H9 (cell line): ENCODE data around the gene SYCE3. TPM values are rescaled to one million over a fixed set of nuclear protein-coding genes. Genes with fewer than 3 reads are reported as not detected.

ENCODE experiments used
- DNase-seq: peaks from one replicate; pipeline ENCODE4 v3.0.0-alpha.2; 2017
- H2AFZ ChIP-seq: one replicate; pipeline ENCODE4 v1.6.1; 2013; ENCODE audit warnings: mild to moderate bottlenecking, low read length, control low read depth, moderate library complexity
- H2AK5ac ChIP-seq: 2 replicates; pipeline ENCODE4 v1.6.1; 2013; ENCODE audit warnings: low read length, control low read depth, mixed read lengths; ENCODE audit not compliant: insufficient read length
- H2BK120ac ChIP-seq: one replicate; pipeline ENCODE4 v1.6.1; 2013; ENCODE audit warnings: low read depth, mild to moderate bottlenecking, low read length, control low read depth, inconsistent platforms; ENCODE audit not compliant: poor library complexity, severe bottlenecking
- H2BK12ac ChIP-seq: 2 replicates; pipeline ENCODE4 v1.6.1; 2013; ENCODE audit warnings: low read length, control low read depth, mixed read lengths, low read depth; ENCODE audit not compliant: insufficient read length
- H2BK15ac ChIP-seq: 2 replicates; pipeline ENCODE4 v1.6.1; 2013; ENCODE audit warnings: low read depth, low read length, control low read depth
- H2BK20ac ChIP-seq: one replicate; pipeline ENCODE4 v1.6.1; 2013; ENCODE audit warnings: low read depth, mild to moderate bottlenecking, low read length, control low read depth, inconsistent platforms; ENCODE audit not compliant: poor library complexity, severe bottlenecking
- H2BK5ac ChIP-seq: 2 replicates; pipeline ENCODE4 v1.6.1; 2013; ENCODE audit warnings: low read length, control low read depth, mixed read lengths; ENCODE audit not compliant: insufficient read length
- H3K14ac ChIP-seq: 2 replicates; pipeline ENCODE4 v1.6.1; 2013; ENCODE audit warnings: low read length, control low read depth; ENCODE audit not compliant: insufficient read depth
- H3K18ac ChIP-seq: 2 replicates; pipeline ENCODE4 v1.6.1; 2013; ENCODE audit warnings: low read depth, mild to moderate bottlenecking, mixed read lengths, low read length, control low read depth; ENCODE audit not compliant: insufficient read length
- H3K23ac ChIP-seq: 2 replicates; pipeline ENCODE4 v1.6.1; 2013; ENCODE audit warnings: low read length, control low read depth, mixed read lengths, low read depth; ENCODE audit not compliant: insufficient read length
- H3K23me2 ChIP-seq: 2 replicates; pipeline ENCODE4 v1.6.1; 2013; ENCODE audit warnings: low read depth, mild to moderate bottlenecking, mixed read lengths, low read length, control low read depth; ENCODE audit not compliant: insufficient read length, poor library complexity, severe bottlenecking
- H3K27ac ChIP-seq: 2 replicates; pipeline ENCODE4 v1.5.1; 2013; ENCODE audit warnings: low read length, control low read depth, mixed read lengths, low read depth; ENCODE audit not compliant: insufficient read length
- H3K27me3 ChIP-seq: 2 replicates; pipeline ENCODE4 v1.6.1; 2013; ENCODE audit warnings: low read length, control low read depth, inconsistent platforms; ENCODE audit not compliant: insufficient read depth
- H3K4ac ChIP-seq: 2 replicates; pipeline ENCODE4 v1.6.1; 2013; ENCODE audit warnings: low read depth, mild to moderate bottlenecking, control low read depth, inconsistent platforms, low read length, moderate library complexity
- H3K4me1 ChIP-seq: 2 replicates; pipeline ENCODE4 v1.6.1; 2013; ENCODE audit warnings: low read length, control low read depth, inconsistent platforms; ENCODE audit not compliant: insufficient read depth
- H3K4me2 ChIP-seq: 2 replicates; pipeline ENCODE4 v1.6.1; 2013; ENCODE audit warnings: low read length, control low read depth, mixed read lengths; ENCODE audit not compliant: insufficient read length, insufficient read depth
- H3K56ac ChIP-seq: 2 replicates; pipeline ENCODE4 v1.6.1; 2013; ENCODE audit warnings: low read depth, mild to moderate bottlenecking, mixed read lengths, low read length, control low read depth; ENCODE audit not compliant: insufficient read length
- H3K79me1 ChIP-seq: 2 replicates; pipeline ENCODE4 v1.6.1; 2013; ENCODE audit warnings: low read depth, mild to moderate bottlenecking, moderate library complexity, low read length, control low read depth, inconsistent platforms; ENCODE audit not compliant: insufficient read depth, poor library complexity, severe bottlenecking
- H3K79me2 ChIP-seq: 2 replicates; pipeline ENCODE4 v1.6.1; 2013; ENCODE audit warnings: low read length, control low read depth, inconsistent platforms; ENCODE audit not compliant: insufficient read depth
- H3K9ac ChIP-seq: 2 replicates; pipeline ENCODE4 v1.6.1; 2013; ENCODE audit warnings: low read length, control low read depth, mixed read lengths; ENCODE audit not compliant: insufficient read length; ENCODE audit errors: extremely low read depth
- H3K9me3 ChIP-seq: one replicate; pipeline ENCODE4 v1.6.1; 2013; ENCODE audit warnings: low read depth, low read length, inconsistent platforms; ENCODE audit not compliant: control insufficient read depth
- H3T11ph ChIP-seq: one replicate; pipeline ENCODE4 v1.6.1; 2013; ENCODE audit warnings: mild to moderate bottlenecking, low read length, control low read depth, inconsistent platforms
- H4K20me1 ChIP-seq: one replicate; pipeline ENCODE4 v1.6.1; 2013; ENCODE audit not compliant: control insufficient read depth, insufficient read length, insufficient read depth
- H4K5ac ChIP-seq: 2 replicates; pipeline ENCODE4 v1.6.1; 2013; ENCODE audit warnings: low read depth, mild to moderate bottlenecking, mixed read lengths, low read length, control low read depth; ENCODE audit not compliant: insufficient read length
- H4K8ac ChIP-seq: replicated peaks from 2 replicates; pipeline ENCODE4 v1.6.1; 2013; ENCODE audit warnings: low read length, control low read depth, mixed read lengths, low read depth; ENCODE audit not compliant: insufficient read length
- H4K91ac ChIP-seq: 2 replicates; pipeline ENCODE4 v1.6.1; 2013; ENCODE audit warnings: low read depth, mild to moderate bottlenecking, moderate library complexity, mixed read lengths, low read length, control low read depth; ENCODE audit not compliant: insufficient read length
- H3K27ac Mint-ChIP-seq, 3 experiments: 2 replicates in 2 of 3; 3 replicates in 1 of 3; pipeline ENCODE4 v1.8.0; 2020 to 2021; ENCODE audit warnings: mixed read lengths in 3 of 3, mild to moderate bottlenecking in 1 of 3, moderate library complexity in 1 of 3
- H3K27me3 Mint-ChIP-seq: 2 replicates; pipeline ENCODE4 v1.8.0; 2021; ENCODE audit warnings: low read depth, mild to moderate bottlenecking, moderate library complexity, mixed read lengths
- H3K36me3 Mint-ChIP-seq, 3 experiments: 2 replicates in 2 of 3; 3 replicates in 1 of 3; pipeline ENCODE4 v1.8.0; 2020 to 2021; ENCODE audit warnings: low read depth in 3 of 3, mixed read lengths in 3 of 3; ENCODE audit not compliant: insufficient read depth in 1 of 3
- H3K4me1 Mint-ChIP-seq, 2 experiments: 2 replicates each; pipeline ENCODE4 v1.8.0; 2020; ENCODE audit warnings: mixed read lengths in 2 of 2
- H3K4me3 Mint-ChIP-seq, 2 experiments: 2 replicates in 1 of 2; 3 replicates in 1 of 2; pipeline ENCODE4 v1.8.0; 2020 to 2021; ENCODE audit warnings: mild to moderate bottlenecking in 2 of 2, mixed read lengths in 2 of 2, moderate library complexity in 1 of 2
- H3K9me3 Mint-ChIP-seq, 2 experiments: 2 replicates in 1 of 2; 3 replicates in 1 of 2; pipeline ENCODE4 v1.8.0; 2020; ENCODE audit warnings: mild to moderate bottlenecking in 2 of 2, mixed read lengths in 2 of 2, moderate library complexity in 1 of 2
- CTCF ChIP-seq: fragments of 200-600 bp; sonication (generic); conservative IDR thresholded peaks from 3 replicates; pipeline ENCODE4 v1.8.0; 2021; ENCODE audit warnings: antibody characterized with exemption, mild to moderate bottlenecking
- WGBS: extraction: QIAGEN DNeasy Blood & Tissue Kit; methylation state at CpG from one replicate; pipeline ENCODE4 v1.1.7; 2013; ENCODE audit warnings: missing lambda C conversion rate, low lambda C conversion rate, mixed read lengths; ENCODE audit not compliant: insufficient read length; ENCODE audit errors: extremely low coverage; 5-methylcytosine and 5-hydroxymethylcytosine counted together
- total RNA-seq: library from RNA; stranded (reverse); gene quantifications from 2 replicates; pipeline ENCODE4 v1.2.1, GENCODE V29; 2021

SYCE3 gene
- total RNA-seq, 1 experiment from 2014 or later, result 0.85 TPM

GRCh38 chr22:50581950-50582492 lies 19.3 kb upstream of the SYCE3 start:
- Histone ChIP-seq H3K56ac (no peak overlapping the region), H2BK15ac (no peak overlapping the region), H4K91ac (no peak overlapping the region), H3K18ac (no peak overlapping the region), H2BK12ac (no peak overlapping the region), H2AFZ (no peak overlapping the region), H3K23me2 (no peaks in the 10 kb centered on the region), H3K4me1 (peaks cover 2% of the 10 kb centered on the region; the same call in 1 of the 2 replicates), H2BK20ac (no peak overlapping the region), H3K27me3 (no peaks in the 10 kb centered on the region), H2BK5ac (no peak overlapping the region), H3K9me3 (no peaks in the 10 kb centered on the region), H3K4ac (no peak overlapping the region), H4K20me1 (no peaks in the 10 kb centered on the region), H3K27ac (no peak overlapping the region), H3K23ac (no peak overlapping the region), H3T11ph (no peak overlapping the region), H3K14ac (no peak overlapping the region), H3K4me2 (peak overlapping the region; percentile 54), H2AK5ac (no peak overlapping the region), H2BK120ac (no peak overlapping the region), H4K5ac (no peak overlapping the region), H3K79me2 (no peaks in the 10 kb centered on the region), H4K8ac (no peak overlapping the region), H3K79me1 (peaks cover 4% of the 10 kb centered on the region), H3K9ac (peak overlapping the region; percentile 51)
- Mint-ChIP-seq H3K4me1 (peaks cover 14 to 23% of the 10 kb centered on the region in 2 experiments), H3K4me3 (peak overlapping the region; percentile 80 to 89), H3K27ac (peak overlapping the region; percentile 85 to 90 (median 86); a peak in 4 of 7 replicates), H3K36me3 (peaks cover 4 to 24% (median 20%) of the 10 kb centered on the region in 3 experiments; a peak in 6 of 7 replicates), H3K9me3 (no peaks in the 10 kb centered on the region), H3K27me3 (peaks cover 6% of the 10 kb centered on the region)
- no peak for DNase-seq
- no CpG with 5 or more reads among the region's 39 CpGs for WGBS
- no peak for TF ChIP-seq CTCF
